Hepatocyte (in vitro differentiated cells): ENCODE data around the gene HIPK3. TPM values are rescaled to one million over a fixed set of nuclear protein-coding genes. Genes with fewer than 3 reads are reported as not detected.

Experiments
- DNase-seq: peaks from one replicate; pipeline ENCODE4 v3.0.0-alpha.2; 2016; ENCODE audit warnings: low spot score
- H2AFZ ChIP-seq: fragments of 200-600 bp; sonication (generic); 2 replicates; pipeline ENCODE4 v1.6.0; 2016; ENCODE audit warnings: antibody characterized with exemption, mild to moderate bottlenecking
- H3K27ac ChIP-seq: fragments of 200-600 bp; sonication (generic); 2 replicates; pipeline ENCODE4 v1.5.1; 2016; ENCODE audit warnings: mild to moderate bottlenecking
- H3K27me3 ChIP-seq: fragments of 200-600 bp; sonication (generic); 2 replicates; pipeline ENCODE4 v1.6.1; 2016
- H3K36me3 ChIP-seq: fragments of 200-600 bp; sonication (generic); replicated peaks from 2 replicates; pipeline ENCODE4 v1.5.1; 2016; ENCODE audit warnings: low read depth; ENCODE audit not compliant: insufficient read depth
- H3K4me1 ChIP-seq: fragments of 200-600 bp; sonication (generic); 2 replicates; pipeline ENCODE4 v1.5.1; 2016; ENCODE audit warnings: mild to moderate bottlenecking, moderate library complexity; ENCODE audit not compliant: insufficient read depth
- H3K4me2 ChIP-seq: fragments of 200-600 bp; sonication (generic); 2 replicates; pipeline ENCODE4 v1.6.0; 2016
- H3K4me3 ChIP-seq: fragments of 200-600 bp; sonication (generic); 2 replicates; pipeline ENCODE4 v1.5.1; 2016; ENCODE audit warnings: mild to moderate bottlenecking
- H3K79me2 ChIP-seq: fragments of 200-600 bp; sonication (generic); 2 replicates; pipeline ENCODE4 v1.6.0; 2017; ENCODE audit warnings: mild to moderate bottlenecking
- H3K9me2 ChIP-seq: fragments of 200-600 bp; sonication (generic); replicated peaks from 2 replicates; pipeline ENCODE4 v1.6.0; 2017; ENCODE audit warnings: mild to moderate bottlenecking; ENCODE audit not compliant: insufficient read depth
- H3K9me3 ChIP-seq: fragments of 200-600 bp; sonication (generic); 2 replicates; pipeline ENCODE4 v1.5.1; 2016; ENCODE audit warnings: low read depth, mild to moderate bottlenecking
- H4K20me1 ChIP-seq: fragments of 200-600 bp; sonication (generic); 2 replicates; pipeline ENCODE4 v1.6.0; 2016; ENCODE audit warnings: mild to moderate bottlenecking; ENCODE audit not compliant: insufficient read depth, poor library complexity, severe bottlenecking
- CTCF ChIP-seq: fragments of 200-600 bp; sonication (generic); IDR thresholded peaks from 2 replicates; pipeline ENCODE4 v1.5.1; 2016; ENCODE audit warnings: antibody characterized with exemption, mild to moderate bottlenecking; ENCODE audit not compliant: poor library complexity
- EZH2 ChIP-seq: fragments of 200-600 bp; sonication (generic); IDR thresholded peaks from 2 replicates; pipeline ENCODE4 v1.6.1; 2016; ENCODE audit warnings: antibody characterized with exemption, mild to moderate bottlenecking, borderline replicate concordance
- EZH2phosphoT487 ChIP-seq: fragments of 200-600 bp; sonication (generic); IDR thresholded peaks from one replicate; pipeline ENCODE4 v1.6.1; 2018; ENCODE audit warnings: antibody characterized with exemption, mild to moderate bottlenecking, low read depth, moderate library complexity; ENCODE audit not compliant: unreplicated experiment, severe bottlenecking
- WGBS: methylation state at CpG from one replicate; pipeline ENCODE4 v1.1.6; 2016; ENCODE audit warnings: low lambda C conversion rate; ENCODE audit errors: missing lambda C conversion rate; 5-methylcytosine and 5-hydroxymethylcytosine counted together
- polyA plus RNA-seq: library from polyadenylated mRNA; unstranded; fragments of >200 nt; fragmentation: Nextera tagmentation; extraction: Ambion mirVana; gene quantifications from 2 replicates; pipeline ENCODE4 v1.2.1, GENCODE V29; 2016
- total RNA-seq: library from RNA; depleted of rRNA; stranded (reverse); fragments of >200 nt; gene quantifications from 2 replicates; pipeline ENCODE4 v1.2.3, GENCODE V29; 2014

Gene HIPK3
- total and polyA plus RNA-seq, 2 experiments from 2014 or later = 25.0 to 123 TPM

- no peak overlapping the region for H3K4me2 ChIP-seq
- no peaks in the 10 kb centered on the region for H3K9me3 ChIP-seq
- peaks cover 8% of the 10 kb centered on the region for H3K27me3 ChIP-seq
- TF ChIP-seq CTCF = no peak
- TF ChIP-seq EZH2 = no peak
- TF ChIP-seq EZH2phosphoT487 = no peak
- 97% methylated on average over 3 of the region's 3 CpGs for WGBS
- no peak for DNase-seq
- H2AFZ ChIP-seq = no peak overlapping the region
- no peaks in the 10 kb centered on the region for H4K20me1 ChIP-seq
- no peaks in the 10 kb centered on the region for H3K4me1 ChIP-seq
- no peak overlapping the region for H3K4me3 ChIP-seq
- H3K36me3 ChIP-seq = no peaks in the 10 kb centered on the region
- H3K9me2 ChIP-seq = no peaks in the 10 kb centered on the region
- H3K79me2 ChIP-seq = no peaks in the 10 kb centered on the region
- no peak overlapping the region for H3K27ac ChIP-seq
Measured at GRCh38 chr11:33396361-33396760, 139.2 kb downstream of the HIPK3 start.

GRCh38 chr11:33399421-33399820 lies 142.2 kb downstream of the HIPK3 start:
- 79% methylated on average over 4 of the region's 4 CpGs for WGBS
- Histone ChIP-seq H4K20me1 (no peaks in the 10 kb centered on the region), H3K27me3 (peaks cover 8% of the 10 kb centered on the region), H3K79me2 (no peaks in the 10 kb centered on the region), H3K36me3 (no peaks in the 10 kb centered on the region), H2AFZ (no peak overlapping the region), H3K4me3 (no peak overlapping the region), H3K4me1 (no peaks in the 10 kb centered on the region), H3K9me2 (no peaks in the 10 kb centered on the region), H3K9me3 (no peaks in the 10 kb centered on the region), H3K4me2 (no peak overlapping the region), H3K27ac (no peak overlapping the region)
- TF ChIP-seq EZH2phosphoT487 (no peak), EZH2 (no peak), CTCF (no peak)
- no peak for DNase-seq

- DNase-seq = no peak
- no peak for TF ChIP-seq EZH2phosphoT487
- TF ChIP-seq CTCF = no peak
- no peak for TF ChIP-seq EZH2
- Histone ChIP-seq H3K4me3 (no peak overlapping the region), H3K4me1 (no peaks in the 10 kb centered on the region), H2AFZ (no peak overlapping the region), H3K9me3 (no peaks in the 10 kb centered on the region), H3K4me2 (no peak overlapping the region), H3K27ac (no peak overlapping the region), H3K36me3 (no peaks in the 10 kb centered on the region), H3K79me2 (no peaks in the 10 kb centered on the region), H3K27me3 (peaks cover 3% of the 10 kb centered on the region), H3K9me2 (no peaks in the 10 kb centered on the region), H4K20me1 (no peaks in the 10 kb centered on the region)
- WGBS = 83% methylated on average over 2 of the region's 2 CpGs
Measured at GRCh38 chr11:33402066-33402465, 144.9 kb downstream of the HIPK3 start.

- no peaks in the 10 kb centered on the region for H3K79me2 ChIP-seq
- H3K9me3 ChIP-seq = no peaks in the 10 kb centered on the region
- no peaks in the 10 kb centered on the region for H3K36me3 ChIP-seq
- no peaks in the 10 kb centered on the region for H3K4me1 ChIP-seq
- no peak overlapping the region for H2AFZ ChIP-seq
- H3K27me3 ChIP-seq = peaks cover 3% of the 10 kb centered on the region
- DNase-seq = no peak
- no peaks in the 10 kb centered on the region for H4K20me1 ChIP-seq
- TF ChIP-seq EZH2 (no peak), EZH2phosphoT487 (no peak), CTCF (no peak)
- no peaks in the 10 kb centered on the region for H3K9me2 ChIP-seq
- no peak overlapping the region for H3K27ac ChIP-seq
- 98% methylated on average over 8 of the region's 8 CpGs for WGBS
- no peak overlapping the region for H3K4me2 ChIP-seq
- H3K4me3 ChIP-seq = no peak overlapping the region
Measured at GRCh38 chr11:33403344-33403743, 146.2 kb downstream of the HIPK3 start.
